HG03175 (cell line): ENCODE data around the gene TDG.
"Not testable (repeated sequence)": the region's sequence is repeated elsewhere in the genome, so short reads cannot be mapped to it uniquely, and the experiment has no call there.

Source experiments
- ATAC-seq: cut with Tn5 transposase; IDR thresholded peaks from one replicate; pipeline ENCODE4 v1.9.1; 2021; ENCODE audit warnings: mild to moderate bottlenecking, moderate library complexity; ENCODE audit not compliant: unreplicated experiment

Gene TDG

GRCh38 chr12:104012331-104012730 is 46.7 kb downstream of the TDG start:
- no peak for ATAC-seq

- ATAC-seq: not testable (repeated sequence)
Measured at GRCh38 chr12:104021862-104022261, 56.2 kb downstream of the TDG start.

GRCh38 chr12:104022786-104023185 is 57.1 kb downstream of the TDG start:
- no peak for ATAC-seq

GRCh38 chr12:104023710-104024109 is 58.0 kb downstream of the TDG start:
- ATAC-seq: no peak

GRCh38 chr12:104024348-104024747 is 58.7 kb downstream of the TDG start:
- ATAC-seq: no peak

- ATAC-seq: no peak
Measured at GRCh38 chr12:104025771-104026170, 60.1 kb downstream of the TDG start.

- no peak for ATAC-seq
Measured at GRCh38 chr12:104026841-104027599, 61.3 kb downstream of the TDG start.

GRCh38 chr12:104030596-104030995 is 64.9 kb downstream of the TDG start:
- not testable (repeated sequence) for ATAC-seq

GRCh38 chr12:104036143-104036542 is 70.5 kb downstream of the TDG start:
- ATAC-seq: not testable (repeated sequence)
